ENCODE results near the gene IRAG1.

- TF ChIP-seq, protein P1, sequence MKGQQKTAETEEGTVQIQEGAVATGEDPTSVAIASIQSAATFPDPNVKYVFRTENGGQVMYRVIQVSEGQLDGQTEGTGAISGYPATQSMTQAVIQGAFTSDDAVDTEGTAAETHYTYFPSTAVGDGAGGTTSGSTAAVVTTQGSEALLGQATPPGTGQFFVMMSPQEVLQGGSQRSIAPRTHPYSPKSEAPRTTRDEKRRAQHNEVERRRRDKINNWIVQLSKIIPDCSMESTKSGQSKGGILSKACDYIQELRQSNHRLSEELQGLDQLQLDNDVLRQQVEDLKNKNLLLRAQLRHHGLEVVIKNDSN (IDR thresholded peaks at IDR 0.05), result no peak
- TF ChIP-seq MAX (IDR thresholded peaks at IDR 0.05) (no peak), EP300 (IDR thresholded peaks at IDR 0.05; ENCODE audit: borderline replicate concordance) (no peak), YY1 (IDR thresholded peaks at IDR 0.05; ENCODE audit: low read depth) (no peak), ZBTB7A (IDR thresholded peaks at IDR 0.05; ENCODE audit: low read depth) (no peak), RAD21 (IDR thresholded peaks at IDR 0.05; ENCODE audit: low read depth) (no peak), NFIC (IDR thresholded peaks at IDR 0.05) (no peak), TEAD4 (IDR thresholded peaks at IDR 0.05) (no peak)
- TF ChIP-seq, protein P2, sequence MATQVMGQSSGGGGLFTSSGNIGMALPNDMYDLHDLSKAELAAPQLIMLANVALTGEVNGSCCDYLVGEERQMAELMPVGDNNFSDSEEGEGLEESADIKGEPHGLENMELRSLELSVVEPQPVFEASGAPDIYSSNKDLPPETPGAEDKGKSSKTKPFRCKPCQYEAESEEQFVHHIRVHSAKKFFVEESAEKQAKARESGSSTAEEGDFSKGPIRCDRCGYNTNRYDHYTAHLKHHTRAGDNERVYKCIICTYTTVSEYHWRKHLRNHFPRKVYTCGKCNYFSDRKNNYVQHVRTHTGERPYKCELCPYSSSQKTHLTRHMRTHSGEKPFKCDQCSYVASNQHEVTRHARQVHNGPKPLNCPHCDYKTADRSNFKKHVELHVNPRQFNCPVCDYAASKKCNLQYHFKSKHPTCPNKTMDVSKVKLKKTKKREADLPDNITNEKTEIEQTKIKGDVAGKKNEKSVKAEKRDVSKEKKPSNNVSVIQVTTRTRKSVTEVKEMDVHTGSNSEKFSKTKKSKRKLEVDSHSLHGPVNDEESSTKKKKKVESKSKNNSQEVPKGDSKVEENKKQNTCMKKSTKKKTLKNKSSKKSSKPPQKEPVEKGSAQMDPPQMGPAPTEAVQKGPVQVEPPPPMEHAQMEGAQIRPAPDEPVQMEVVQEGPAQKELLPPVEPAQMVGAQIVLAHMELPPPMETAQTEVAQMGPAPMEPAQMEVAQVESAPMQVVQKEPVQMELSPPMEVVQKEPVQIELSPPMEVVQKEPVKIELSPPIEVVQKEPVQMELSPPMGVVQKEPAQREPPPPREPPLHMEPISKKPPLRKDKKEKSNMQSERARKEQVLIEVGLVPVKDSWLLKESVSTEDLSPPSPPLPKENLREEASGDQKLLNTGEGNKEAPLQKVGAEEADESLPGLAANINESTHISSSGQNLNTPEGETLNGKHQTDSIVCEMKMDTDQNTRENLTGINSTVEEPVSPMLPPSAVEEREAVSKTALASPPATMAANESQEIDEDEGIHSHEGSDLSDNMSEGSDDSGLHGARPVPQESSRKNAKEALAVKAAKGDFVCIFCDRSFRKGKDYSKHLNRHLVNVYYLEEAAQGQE (IDR thresholded peaks at IDR 0.05; ENCODE audit: low read depth), result no peak
Observed at GRCh38 chr11:10646005-10646404, 47.5 kb downstream of the IRAG1 start.
